ENCODE measurements around the gene MCRIP1. TPM values are rescaled to one million over a fixed set of nuclear protein-coding genes. Genes with fewer than 3 reads are reported as not detected.
A peak's percentile ranks its signal among the peaks of the same experiment; 100 is the strongest.

Gene MCRIP1
- total RNA-seq, 1 donor from 2014 or later = 69.2 TPM

DNA sequence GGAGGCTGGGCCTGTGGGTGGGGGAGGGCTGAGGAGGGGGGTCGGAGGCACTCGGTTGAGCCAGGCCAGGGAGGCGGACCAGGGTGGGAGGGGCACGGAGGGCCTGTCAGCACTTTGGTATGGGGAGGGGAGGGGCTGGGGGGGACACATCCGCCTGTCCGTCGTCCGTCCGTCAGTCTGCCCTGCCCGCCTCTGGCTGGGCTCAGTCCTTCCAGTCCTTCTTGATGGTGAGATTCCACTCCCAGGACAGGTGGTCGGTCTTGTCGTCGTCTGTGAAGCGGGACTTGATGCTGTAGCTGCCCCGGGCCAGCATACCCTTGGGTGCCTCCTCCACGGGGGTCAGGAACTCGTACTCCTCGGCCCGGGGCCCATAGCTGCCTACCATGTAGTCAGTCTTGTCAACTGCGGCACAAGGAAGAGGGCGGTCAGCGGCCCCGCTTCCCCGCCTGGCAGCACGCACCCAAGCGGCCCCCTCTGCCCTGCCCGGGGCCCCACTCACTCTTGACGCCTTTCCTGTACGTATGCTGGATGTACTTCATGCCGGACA is 35.7 kb upstream of the MCRIP1 start:
- H3K4me3 ChIP-seq = peak overlapping the region; percentile 72
- ATAC-seq = no peak

DNA sequence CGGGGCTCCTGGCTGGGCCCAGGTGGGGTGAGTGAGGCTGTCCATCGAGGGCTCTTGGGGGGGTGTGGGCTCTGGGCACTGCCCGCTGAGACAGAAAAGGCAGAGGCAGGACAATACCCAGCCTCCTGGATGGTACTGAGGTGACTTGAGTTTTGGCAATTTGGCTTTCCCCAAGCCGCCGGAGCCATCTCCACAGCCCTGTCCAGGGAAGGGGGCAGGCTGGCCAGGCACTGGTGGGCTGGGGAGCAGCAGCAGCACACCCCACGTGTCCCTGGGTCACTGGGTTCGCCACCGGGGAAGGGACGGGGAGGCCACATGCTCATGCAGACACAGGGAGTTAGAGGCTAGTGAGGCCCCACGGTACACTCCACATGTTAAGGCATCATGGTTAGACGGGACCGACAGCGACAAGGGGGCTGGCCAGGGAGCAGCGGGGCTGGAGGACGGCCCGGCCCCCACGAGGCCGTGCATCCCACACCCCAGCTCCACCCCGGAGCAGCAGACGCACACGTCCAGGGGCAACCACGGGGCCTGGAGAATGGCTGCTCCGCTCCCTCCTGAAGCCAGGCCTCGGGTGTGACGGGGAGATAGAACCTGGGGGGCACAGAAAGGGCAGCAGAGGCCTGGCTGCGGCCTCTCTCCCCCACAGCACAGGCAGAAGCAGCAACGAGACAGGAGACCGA is 35.0 kb upstream of the MCRIP1 start:
- intact Hi-C loops (cut with DNase I) = no loop called here
- TF ChIP-seq, protein P1, sequence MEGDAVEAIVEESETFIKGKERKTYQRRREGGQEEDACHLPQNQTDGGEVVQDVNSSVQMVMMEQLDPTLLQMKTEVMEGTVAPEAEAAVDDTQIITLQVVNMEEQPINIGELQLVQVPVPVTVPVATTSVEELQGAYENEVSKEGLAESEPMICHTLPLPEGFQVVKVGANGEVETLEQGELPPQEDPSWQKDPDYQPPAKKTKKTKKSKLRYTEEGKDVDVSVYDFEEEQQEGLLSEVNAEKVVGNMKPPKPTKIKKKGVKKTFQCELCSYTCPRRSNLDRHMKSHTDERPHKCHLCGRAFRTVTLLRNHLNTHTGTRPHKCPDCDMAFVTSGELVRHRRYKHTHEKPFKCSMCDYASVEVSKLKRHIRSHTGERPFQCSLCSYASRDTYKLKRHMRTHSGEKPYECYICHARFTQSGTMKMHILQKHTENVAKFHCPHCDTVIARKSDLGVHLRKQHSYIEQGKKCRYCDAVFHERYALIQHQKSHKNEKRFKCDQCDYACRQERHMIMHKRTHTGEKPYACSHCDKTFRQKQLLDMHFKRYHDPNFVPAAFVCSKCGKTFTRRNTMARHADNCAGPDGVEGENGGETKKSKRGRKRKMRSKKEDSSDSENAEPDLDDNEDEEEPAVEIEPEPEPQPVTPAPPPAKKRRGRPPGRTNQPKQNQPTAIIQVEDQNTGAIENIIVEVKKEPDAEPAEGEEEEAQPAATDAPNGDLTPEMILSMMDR (IDR thresholded peaks at IDR 0.05) = no peak
- H3K27me3 ChIP-seq (ENCODE audit: low read depth) = no peaks in the 10 kb centered on the region
- ATAC-seq (no peak), DNase-seq (no peak)
- peaks cover 65% of the 10 kb centered on the region for H3K36me3 ChIP-seq
- peak overlapping the region; percentile 97 for H3K27ac ChIP-seq
- H3K9me3 ChIP-seq = no peaks in the 10 kb centered on the region
- no peak overlapping the region for H3K4me3 ChIP-seq
- H3K4me1 ChIP-seq = peaks cover 72% of the 10 kb centered on the region

More for the DNA sequence above, 35.7 kb upstream of the MCRIP1 start:
- H3K9me3 ChIP-seq = no peaks in the 10 kb centered on the region
- no peak for DNase-seq
- peaks cover 59% of the 10 kb centered on the region for H3K36me3 ChIP-seq
- no peaks in the 10 kb centered on the region for H3K27me3 ChIP-seq (ENCODE audit: low read depth)
- peak overlapping the region; percentile 97 for H3K27ac ChIP-seq
- intact Hi-C loops (cut with DNase I) = no loop called here
- TF ChIP-seq, protein P1 (IDR thresholded peaks at IDR 0.05) = no peak
- H3K4me1 ChIP-seq = peaks cover 68% of the 10 kb centered on the region

DNA sequence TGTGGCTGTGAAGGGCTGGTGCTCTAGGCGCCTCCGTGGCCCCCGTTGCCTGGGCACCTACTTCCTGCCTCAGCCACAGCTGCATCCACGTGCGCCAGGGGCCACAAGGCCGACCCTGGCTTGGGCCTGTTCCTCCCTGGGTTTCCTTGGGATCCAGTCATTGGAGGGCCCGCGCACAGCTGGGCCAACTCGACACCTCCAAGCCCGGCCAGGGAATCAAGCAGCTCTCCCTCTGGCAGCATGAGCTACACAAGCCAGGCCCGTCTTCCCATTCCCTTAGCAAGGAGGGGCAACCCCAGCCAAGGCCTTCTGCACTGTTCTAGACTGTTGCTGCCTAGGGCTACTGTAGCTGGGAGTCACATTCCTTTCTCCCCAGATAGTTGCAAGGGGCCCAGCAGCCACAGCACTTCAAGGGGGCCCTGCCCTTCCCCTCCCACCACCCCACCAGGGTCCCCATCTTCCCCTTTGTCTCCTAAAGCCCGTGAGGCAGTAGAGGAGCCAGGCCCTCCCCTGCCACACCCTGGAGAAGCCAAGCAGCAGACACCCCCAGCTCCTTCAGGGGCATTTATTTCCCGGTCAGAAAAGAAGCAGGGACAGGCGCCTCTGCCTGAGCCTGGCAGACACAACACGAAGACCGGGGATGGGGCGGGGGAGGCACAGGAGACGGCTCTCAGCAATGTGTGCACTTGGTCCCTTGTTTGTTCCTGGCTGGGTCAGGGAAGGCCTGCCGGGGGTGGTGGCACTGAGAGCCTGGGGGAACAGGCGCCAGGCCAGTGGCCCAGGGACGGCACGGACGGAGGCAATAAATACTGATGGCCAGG is 34.3 kb upstream of the MCRIP1 start:
- Histone ChIP-seq H3K4me3 (no peak overlapping the region), H3K27ac (peak overlapping the region; percentile 65), H3K9me3 (no peaks in the 10 kb centered on the region), H3K27me3 (ENCODE audit: low read depth) (no peaks in the 10 kb centered on the region), H3K36me3 (peaks cover 71% of the 10 kb centered on the region), H3K4me1 (peaks cover 72% of the 10 kb centered on the region)
- TF ChIP-seq, protein P1 (IDR thresholded peaks at IDR 0.05) = no peak
- DNase-seq = no peak
- intact Hi-C loops (cut with DNase I) = no loop called here
- ATAC-seq = no peak

DNA sequence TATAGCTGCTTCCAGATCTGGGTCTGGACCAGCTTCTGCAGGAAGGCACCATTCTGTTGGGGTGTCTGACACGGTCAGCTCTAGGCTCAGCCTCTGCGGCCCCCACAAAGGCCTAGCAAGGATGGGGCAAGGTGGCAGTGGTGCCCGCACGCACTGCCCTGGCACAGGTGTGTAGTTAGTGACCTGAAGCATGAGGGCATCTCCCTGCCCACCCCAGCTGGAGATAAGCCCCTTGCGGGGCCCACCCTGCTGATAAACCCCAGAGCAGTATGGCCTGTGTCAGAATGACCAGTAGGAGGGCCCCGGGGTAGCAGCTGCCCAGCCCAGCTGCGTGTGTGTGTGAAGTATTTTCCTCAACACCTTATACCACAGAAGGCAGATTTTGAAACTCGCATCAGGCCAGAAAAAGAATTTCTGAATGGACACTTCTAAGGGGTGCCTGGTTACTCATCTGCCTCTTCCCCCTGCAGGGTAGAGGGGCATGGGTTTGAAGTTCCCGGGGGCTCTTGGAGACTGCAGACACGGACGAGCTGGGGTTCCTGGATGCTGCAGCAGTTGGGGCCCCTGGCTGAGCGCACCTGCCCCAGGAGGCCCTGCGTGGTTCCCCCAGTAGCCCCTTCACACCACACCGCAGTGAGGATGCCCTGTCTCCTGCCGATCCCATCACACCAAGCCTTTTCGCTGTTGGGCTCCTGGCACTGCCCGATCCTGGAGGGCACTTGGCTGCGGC is 33.5 kb upstream of the MCRIP1 start:
- ATAC-seq (no peak), DNase-seq (no peak)
- Histone ChIP-seq H3K27ac (peak overlapping the region; percentile 65), H3K36me3 (peaks cover 71% of the 10 kb centered on the region), H3K27me3 (ENCODE audit: low read depth) (no peaks in the 10 kb centered on the region), H3K4me3 (no peak overlapping the region), H3K4me1 (peaks cover 76% of the 10 kb centered on the region), H3K9me3 (no peaks in the 10 kb centered on the region)
- intact Hi-C loops (cut with DNase I) = no loop called here
- TF ChIP-seq, protein P1 (IDR thresholded peaks at IDR 0.05) = no peak

DNA sequence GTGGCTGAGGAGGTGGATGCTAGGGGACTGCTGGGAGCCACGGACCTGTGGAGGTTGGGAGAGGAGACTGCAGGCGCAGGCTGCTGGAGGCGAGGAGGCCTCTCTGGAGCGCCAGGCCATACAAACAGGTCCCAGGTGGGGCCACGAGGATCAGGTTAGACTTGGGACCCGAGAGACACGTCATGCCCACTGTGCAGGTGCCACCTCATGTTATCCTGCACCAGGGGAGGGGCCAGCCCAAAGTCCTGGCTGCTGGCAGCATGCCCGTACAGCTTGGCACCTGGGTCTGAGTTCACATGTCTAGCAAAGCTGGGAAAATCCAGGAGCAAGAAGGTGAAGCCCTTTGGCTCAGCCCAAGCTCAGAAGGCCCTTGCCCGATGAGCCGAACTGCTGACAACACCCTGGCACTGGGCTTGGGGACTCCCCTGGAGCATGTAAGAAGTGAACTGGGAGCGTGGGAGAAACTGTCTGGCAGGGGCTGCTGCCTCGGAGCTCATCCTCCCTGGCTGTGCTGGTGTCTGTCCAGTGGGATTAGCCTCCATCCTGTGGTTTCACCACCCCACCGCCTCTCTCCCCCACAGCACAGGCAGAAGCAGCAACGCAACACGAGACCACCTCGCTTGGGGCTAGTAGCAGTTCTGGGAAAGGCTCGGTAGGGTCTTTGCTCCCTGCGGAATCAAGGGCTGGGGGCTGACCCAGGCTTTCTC is 32.8 kb upstream of the MCRIP1 start:
- H3K4me1 ChIP-seq = peaks cover 77% of the 10 kb centered on the region
- H3K4me3 ChIP-seq = no peak overlapping the region
- peaks cover 71% of the 10 kb centered on the region for H3K36me3 ChIP-seq
- no peaks in the 10 kb centered on the region for H3K27me3 ChIP-seq (ENCODE audit: low read depth)
- TF ChIP-seq, protein P1 (IDR thresholded peaks at IDR 0.05) = no peak
- DNase-seq (no peak), ATAC-seq (no peak)
- no peaks in the 10 kb centered on the region for H3K9me3 ChIP-seq
- intact Hi-C loops (cut with DNase I) = no loop called here
- H3K27ac ChIP-seq = peak overlapping the region; percentile 65
